NCI-H510A treated with DMSO at 0.1 percent for 48 hours (cell line): ENCODE results near the gene SETMAR.
"Not testable (repeated sequence)": the region's sequence is repeated elsewhere in the genome, so short reads cannot be mapped to it uniquely, and the experiment has no call there.

ENCODE experiments used
- DNase-seq: peaks from one replicate; lab custom pipeline; 2025; lab: John Stamatoyannopoulos, UW

The SETMAR gene

GRCh38 chr3:4313606-4314293 lies 10.6 kb downstream of the SETMAR start:
- no peak for DNase-seq

DNA sequence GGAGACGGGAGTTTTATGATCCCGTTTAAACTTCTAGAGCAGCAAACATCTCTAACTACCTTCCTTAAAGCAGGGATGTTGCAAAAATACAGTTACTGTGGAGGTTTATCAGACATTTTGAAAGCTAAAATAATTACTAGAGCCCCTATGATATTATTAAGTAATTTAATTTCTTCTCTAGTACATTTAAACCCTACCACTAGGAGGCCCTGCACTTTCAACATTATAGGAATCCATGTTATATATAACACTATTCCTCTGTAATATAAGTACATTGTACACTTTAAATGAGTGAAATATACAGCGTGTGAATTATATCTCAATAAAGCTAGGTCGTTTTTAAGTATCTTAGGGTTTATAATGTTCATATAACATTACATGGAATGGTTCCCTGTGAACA lies 11.5 kb downstream of the SETMAR start:
- no peak for DNase-seq

- no peak for DNase-seq
Observed at GRCh38 chr3:4320096-4320911, 17.1 kb downstream of the SETMAR start.

- DNase-seq: no peak
Observed at GRCh38 chr3:4321732-4322131, 18.6 kb downstream of the SETMAR start.

GRCh38 chr3:4322635-4323034 lies 19.5 kb downstream of the SETMAR start:
- no peak for DNase-seq

GRCh38 chr3:4323246-4324027 lies 20.3 kb downstream of the SETMAR start:
- DNase-seq: no peak

DNA sequence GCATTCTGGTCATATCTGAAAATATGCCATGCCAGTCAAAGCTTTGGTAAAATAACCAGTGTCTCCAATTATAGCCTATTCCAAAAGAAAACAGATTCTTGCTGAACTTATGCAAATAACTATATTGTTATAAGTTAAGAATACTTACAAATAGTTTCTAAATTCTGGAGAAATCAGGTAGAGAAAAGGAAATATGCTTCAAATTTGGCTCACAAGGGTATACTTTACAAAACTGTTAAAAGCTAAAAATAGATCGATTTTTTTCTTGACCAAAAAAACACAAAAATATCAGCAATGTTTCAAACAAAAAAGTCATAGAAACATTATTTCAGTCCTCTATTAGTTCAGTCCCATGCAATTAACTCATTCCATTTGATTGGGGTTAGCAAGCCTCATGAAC lies 23.7 kb downstream of the SETMAR start:
- DNase-seq: no peak

GRCh38 chr3:4329806-4330205 lies 26.6 kb downstream of the SETMAR start:
- DNase-seq: not testable (repeated sequence)

- DNase-seq: no peak
Observed at GRCh38 chr3:4332111-4332510, 28.9 kb downstream of the SETMAR start.

GRCh38 chr3:4332574-4332973 lies 29.4 kb downstream of the SETMAR start:
- DNase-seq: no peak

- DNase-seq: no peak
Observed at GRCh38 chr3:4332991-4333390, 29.8 kb downstream of the SETMAR start.

DNA sequence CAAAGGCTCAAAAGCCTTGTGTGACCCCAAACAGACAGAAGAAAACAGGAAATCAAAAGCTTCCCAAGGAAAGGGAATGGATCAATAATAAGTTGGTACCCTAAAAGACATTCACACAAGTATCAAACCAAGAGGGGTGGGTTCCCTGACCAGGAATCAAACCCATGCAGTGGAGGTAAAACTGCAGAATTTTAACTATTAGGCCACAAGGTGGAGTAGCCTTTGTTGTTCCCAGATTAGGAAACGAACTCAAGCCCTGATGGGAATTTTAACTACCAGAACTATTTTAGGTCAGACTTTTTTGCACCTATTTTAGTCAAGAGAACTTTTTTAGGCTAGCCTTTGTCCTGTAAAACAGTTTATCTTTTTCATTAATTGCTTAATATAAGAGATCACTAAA lies 31.4 kb downstream of the SETMAR start:
- no peak for DNase-seq

DNA sequence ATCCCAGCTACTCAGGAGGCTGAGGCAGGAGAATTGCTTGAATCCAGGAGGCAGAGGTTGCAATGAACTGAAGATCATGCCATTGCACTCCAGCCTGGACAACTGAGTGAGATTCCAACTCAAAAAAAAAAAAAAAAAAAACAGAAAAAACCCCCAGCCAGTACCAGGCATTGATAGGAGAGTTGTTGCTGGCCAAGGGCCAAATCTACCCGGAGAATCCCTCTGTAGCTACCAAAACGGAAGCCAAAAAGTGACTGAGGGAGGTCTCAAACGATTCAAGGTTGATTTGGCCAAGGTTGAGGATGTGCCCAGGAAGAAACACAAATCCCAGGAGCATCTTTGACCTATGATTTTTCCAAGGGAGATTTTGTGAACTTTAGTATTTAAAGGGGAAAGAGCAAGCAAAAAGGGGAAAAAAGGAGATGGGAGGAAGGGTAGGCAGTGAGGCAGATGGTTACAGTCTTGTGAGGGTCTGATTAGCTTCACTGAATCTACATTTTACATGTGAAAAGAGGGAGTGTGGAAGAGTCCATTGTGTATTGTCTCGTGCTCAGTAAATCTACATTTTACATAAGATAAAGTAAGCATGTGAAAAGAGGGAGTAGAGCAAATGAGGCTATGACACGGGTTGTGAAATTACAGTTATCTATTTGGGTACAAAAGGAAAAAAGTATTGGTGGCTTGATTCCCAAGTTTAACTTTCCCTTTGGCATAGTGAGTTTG lies 32.8 kb downstream of the SETMAR start:
- DNase-seq: no peak

DNA sequence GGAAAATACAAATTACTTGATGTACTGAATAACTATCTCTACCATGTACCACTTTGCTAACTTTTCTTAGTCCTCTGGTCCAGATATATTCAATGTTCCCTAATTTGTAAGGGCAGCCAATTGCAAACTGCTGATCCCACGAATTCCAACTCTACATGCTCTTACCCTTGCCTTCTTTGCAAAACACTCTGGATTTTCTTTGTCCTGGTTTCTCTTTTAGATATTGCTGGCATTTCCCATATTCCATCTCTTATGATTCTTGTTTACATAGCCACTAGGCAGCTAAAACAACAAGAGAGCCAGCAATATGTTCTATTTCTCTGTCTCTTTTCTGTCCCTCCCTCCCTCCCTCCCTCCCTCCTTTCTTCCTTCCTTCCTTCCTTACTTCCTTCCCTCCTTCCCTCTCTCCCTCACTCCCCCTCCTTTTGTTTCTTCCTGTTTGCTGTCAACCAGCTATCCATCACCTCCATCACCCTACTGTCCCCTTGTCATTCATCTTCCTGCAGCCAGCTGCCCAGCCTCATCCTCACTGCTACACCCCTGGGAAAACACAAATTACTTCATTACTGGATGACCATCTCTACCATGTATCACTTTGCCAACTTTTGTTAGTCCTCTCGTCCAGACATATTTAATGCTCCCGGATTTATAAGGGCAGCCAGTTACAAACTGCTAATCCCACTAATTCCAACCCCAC lies 33.8 kb downstream of the SETMAR start:
- DNase-seq: no peak

DNA sequence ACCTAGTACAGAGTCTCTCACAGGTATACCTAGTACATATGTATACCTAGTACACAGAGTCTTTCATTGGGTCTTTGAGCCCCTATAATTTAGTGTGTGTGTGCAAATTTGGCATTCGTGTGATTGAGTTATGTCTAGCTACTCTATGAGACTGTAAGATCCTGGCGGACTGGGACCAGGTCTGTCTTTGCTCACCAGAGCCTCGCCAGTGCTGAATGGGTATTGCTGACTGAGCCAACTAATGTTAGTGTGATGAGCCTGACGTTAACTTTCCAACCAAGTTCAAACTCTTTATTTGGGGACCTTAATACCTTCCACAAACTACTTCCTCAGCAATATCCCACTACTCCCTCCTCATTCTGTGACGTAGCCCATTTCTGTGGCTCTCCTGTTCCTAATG lies 35.6 kb downstream of the SETMAR start:
- no peak for DNase-seq

DNA sequence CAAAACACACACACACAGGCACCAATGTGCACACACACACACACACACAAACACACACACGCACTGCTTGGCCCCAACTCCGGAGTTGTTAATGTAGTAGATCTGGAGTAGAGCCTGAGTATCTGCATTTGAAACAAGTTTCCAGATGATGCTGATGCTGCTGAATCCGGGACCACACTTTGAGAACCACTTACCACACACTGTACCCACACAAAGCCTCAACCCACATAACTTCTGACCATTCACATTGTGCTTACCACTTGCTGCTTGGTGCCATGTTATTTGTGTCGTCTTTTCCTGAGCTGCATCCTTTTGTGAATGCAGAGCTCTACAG lies 36.9 kb downstream of the SETMAR start:
- no peak for DNase-seq

DNA sequence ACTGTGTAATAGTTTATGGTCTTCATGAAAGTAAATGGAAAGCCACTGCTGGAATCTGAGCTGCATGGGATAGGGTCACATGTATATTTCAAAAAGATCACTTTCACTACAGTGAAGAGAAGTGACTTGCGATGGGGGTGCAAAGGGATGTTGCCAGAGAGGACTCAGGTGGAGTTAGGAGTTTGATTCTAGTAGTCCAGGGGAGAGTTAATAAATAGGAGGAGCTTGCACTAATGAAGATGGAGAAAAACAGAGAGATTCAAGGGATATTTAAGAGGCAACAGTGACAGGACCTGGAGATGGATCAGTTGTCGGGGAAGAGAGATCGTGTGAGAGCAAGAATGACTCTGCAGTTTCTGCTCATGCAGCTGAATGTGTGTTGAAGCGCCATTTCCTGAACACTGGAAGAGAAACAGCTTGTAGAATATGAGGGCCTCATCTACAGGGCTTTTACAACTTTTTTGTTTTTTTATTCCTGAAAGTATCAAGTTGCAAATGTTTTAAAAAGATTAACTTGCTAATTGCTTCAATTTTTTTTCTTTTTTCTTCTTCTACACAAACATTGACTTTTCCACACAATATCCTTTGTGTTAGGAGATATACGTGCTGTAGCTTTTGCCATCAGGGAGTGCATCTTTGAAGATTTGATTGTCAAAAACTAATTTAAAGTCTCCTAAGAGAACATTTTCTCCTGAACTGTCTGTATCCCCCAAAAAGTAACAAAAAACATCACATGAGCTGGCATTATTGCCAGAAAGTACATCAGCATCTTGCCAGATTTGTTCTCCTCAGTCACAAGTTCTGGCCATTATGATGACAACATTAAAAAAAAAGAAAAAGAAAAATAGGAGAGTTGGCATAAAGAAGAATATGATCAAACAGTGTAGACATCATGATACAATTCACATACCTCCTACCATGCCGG lies 37.5 kb downstream of the SETMAR start:
- no peak for DNase-seq

DNA sequence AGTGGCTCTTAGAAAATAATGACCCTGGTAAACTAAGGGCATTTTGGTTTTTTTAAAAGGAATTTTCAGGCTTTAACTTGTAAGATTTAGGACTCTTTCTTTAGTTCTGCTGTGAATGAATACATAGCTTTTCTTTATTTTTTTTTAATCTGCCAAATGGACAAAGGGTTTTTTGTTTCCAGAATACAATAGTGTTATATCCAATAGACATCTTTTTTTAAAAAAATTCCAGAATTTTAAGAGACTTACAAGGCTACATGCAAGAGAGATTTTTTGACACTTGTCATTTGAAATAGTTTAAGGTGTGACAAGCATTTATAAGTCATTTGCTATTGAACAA lies 38.1 kb downstream of the SETMAR start:
- no peak for DNase-seq

- DNase-seq: no peak
Observed at GRCh38 chr3:4343258-4343657, 40.1 kb downstream of the SETMAR start.

DNA sequence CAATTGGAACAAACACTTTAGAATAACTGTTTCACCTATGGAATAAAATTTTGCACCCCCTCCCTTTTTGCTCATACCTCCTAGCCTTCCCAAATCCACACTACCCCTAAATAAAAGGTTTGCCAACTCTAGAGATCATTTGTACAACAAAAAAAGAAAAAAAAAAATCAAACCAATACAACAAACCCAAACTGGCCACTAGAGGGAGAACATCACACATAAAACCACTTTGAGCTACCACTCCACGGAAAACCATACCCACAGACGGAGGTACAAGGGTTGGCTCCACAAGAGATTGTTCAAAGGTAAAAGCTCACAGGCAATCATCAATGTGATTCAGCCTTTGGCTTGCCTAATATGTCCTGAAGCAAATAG lies 47.6 kb downstream of the SETMAR start:
- DNase-seq: peak; percentile 23
